Measurements from ENCODE around the gene WDR70. TPM values are rescaled to one million over a fixed set of nuclear protein-coding genes. Genes with fewer than 3 reads are reported as not detected.

The WDR70 gene
- total and polyA plus RNA-seq, 4 donors, result 11.0 to 57.8 (median 26.2) TPM

- H3K27ac ChIP-seq (ENCODE audit: low read depth in 1 of 2, low read length in 1 of 2), result no peak overlapping the region
- H3K4me3 ChIP-seq, result no peak overlapping the region
- H3K9ac ChIP-seq (ENCODE audit: insufficient read depth in 1 of 2, low read length in 2 of 2), result no peak overlapping the region
- TF ChIP-seq CTCF (IDR thresholded peaks at IDR 0.05; ENCODE audit: control extremely low read depth, extremely low read depth), result no peak
- WGBS, 2 donors, result 62 to 76% methylated on average over 6 of the region's 6 CpGs
- no peak for ATAC-seq (ENCODE audit: insufficient read depth, low FRiP score)
- H3K9me3 ChIP-seq (ENCODE audit: control insufficient read depth in 4 of 4, insufficient read depth in 3 of 4, low read length in 3 of 4), result no peaks in the 10 kb centered on the region
- H3K36me3 ChIP-seq (ENCODE audit: control insufficient read depth in 4 of 4, insufficient read depth in 4 of 4, low read length in 4 of 4), result peaks cover 0 to 21% (median 5%) of the 10 kb centered on the region in 4 donors
- no peak for DNase-seq
- H3K4me1 ChIP-seq (ENCODE audit: control insufficient read depth in 5 of 5, insufficient read depth in 5 of 5, low read length in 5 of 5), result peaks cover under 1 to 13% (median 6%) of the 10 kb centered on the region in 5 donors
- H3K27me3 ChIP-seq (ENCODE audit: control insufficient read depth in 3 of 3, insufficient read depth in 3 of 3, low read length in 2 of 3), result no peaks in the 10 kb centered on the region
Observed at GRCh38 chr5:37722236-37723161, 343.4 kb downstream of the WDR70 start.

- no peak overlapping the region for H3K27ac ChIP-seq (ENCODE audit: low read depth in 1 of 2, low read length in 1 of 2)
- peaks cover 0 to 4% (median under 1%) of the 10 kb centered on the region in 5 donors for H3K4me1 ChIP-seq (ENCODE audit: control insufficient read depth in 5 of 5, insufficient read depth in 5 of 5, low read length in 5 of 5)
- H3K9ac ChIP-seq (ENCODE audit: insufficient read depth in 1 of 2, low read length in 2 of 2), result no peak overlapping the region
- TF ChIP-seq CTCF (IDR thresholded peaks at IDR 0.05; ENCODE audit: control extremely low read depth, extremely low read depth), result no peak
- 83 to 84% methylated on average over 8 of the region's 8 CpGs for WGBS, 2 donors
- peaks cover 0 to 23% (median 6%) of the 10 kb centered on the region in 4 donors for H3K36me3 ChIP-seq (ENCODE audit: control insufficient read depth in 4 of 4, insufficient read depth in 4 of 4, low read length in 4 of 4)
- H3K9me3 ChIP-seq (ENCODE audit: control insufficient read depth in 4 of 4, insufficient read depth in 3 of 4, low read length in 3 of 4), result no peaks in the 10 kb centered on the region
- ATAC-seq (ENCODE audit: insufficient read depth, low FRiP score) (no peak), DNase-seq (no peak)
- no peaks in the 10 kb centered on the region for H3K27me3 ChIP-seq (ENCODE audit: control insufficient read depth in 3 of 3, insufficient read depth in 3 of 3, low read length in 2 of 3)
- H3K4me3 ChIP-seq, result no peak overlapping the region
Observed at GRCh38 chr5:37723162-37723961, 344.2 kb downstream of the WDR70 start.

GRCh38 chr5:37724395-37725125, 345.4 kb downstream of the WDR70 start:
- Histone ChIP-seq H3K36me3 (ENCODE audit: control insufficient read depth in 4 of 4, insufficient read depth in 4 of 4, low read length in 4 of 4) (peaks cover 0 to 23% (median 7%) of the 10 kb centered on the region in 4 donors), H3K4me3 (no peak overlapping the region), H3K27ac (ENCODE audit: low read depth in 1 of 2, low read length in 1 of 2) (no peak overlapping the region), H3K27me3 (ENCODE audit: control insufficient read depth in 3 of 3, insufficient read depth in 3 of 3, low read length in 2 of 3) (no peaks in the 10 kb centered on the region), H3K4me1 (ENCODE audit: control insufficient read depth in 5 of 5, insufficient read depth in 5 of 5, low read length in 5 of 5) (no peaks in the 10 kb centered on the region), H3K9ac (ENCODE audit: insufficient read depth in 1 of 2, low read length in 2 of 2) (no peak overlapping the region), H3K9me3 (ENCODE audit: control insufficient read depth in 4 of 4, insufficient read depth in 3 of 4, low read length in 3 of 4) (no peaks in the 10 kb centered on the region)
- TF ChIP-seq CTCF (IDR thresholded peaks at IDR 0.05; ENCODE audit: control extremely low read depth, extremely low read depth), result no peak
- ATAC-seq (ENCODE audit: insufficient read depth, low FRiP score) (no peak), DNase-seq (no peak)
- 94 to 96% methylated on average over 8 of the region's 8 CpGs for WGBS, 2 donors

All from lung (tissue), 12 donors.